ENCODE results near the gene LDLRAD3. TPM values are rescaled to one million over a fixed set of nuclear protein-coding genes. Genes with fewer than 3 reads are reported as not detected.

LDLRAD3 gene
- total and polyA plus RNA-seq, 3 donors from 2014 or later, result 7.1 to 14.6 (median 12.0) TPM

DNA sequence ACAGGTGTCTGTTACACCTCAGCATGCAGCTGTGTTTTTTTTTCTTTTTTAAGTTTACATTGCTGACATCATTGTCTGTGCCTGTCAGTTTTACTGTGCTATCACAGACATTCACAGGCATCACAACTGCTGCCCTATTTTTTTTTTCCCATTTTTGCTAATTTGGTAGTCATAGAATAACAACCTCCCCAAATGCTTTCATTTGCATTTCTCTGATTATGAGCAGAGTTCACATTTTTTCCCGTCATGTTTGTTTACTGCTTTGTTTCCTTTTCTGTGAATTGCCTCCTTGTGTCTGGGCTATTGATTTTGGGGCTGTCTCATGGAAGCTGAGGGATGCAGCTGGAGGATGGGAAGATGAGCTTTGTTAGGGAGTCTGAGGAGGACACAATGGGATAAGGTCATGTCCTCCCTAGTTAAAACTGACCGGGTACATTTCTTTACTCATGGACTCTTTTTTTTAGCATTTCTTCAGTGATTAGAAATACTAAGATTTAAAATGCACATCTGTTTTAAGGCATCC is 155.1 kb downstream of the LDLRAD3 start:
- H3K36me3 ChIP-seq (ENCODE audit: low read depth, missing control alignments), result no peaks in the 10 kb centered on the region
- intact Hi-C loops (cut with DNase I; ENCODE audit: low total_unique reads), result no loop called here
- no peaks in the 10 kb centered on the region for H3K9me3 ChIP-seq
- WGBS, 2 donors, result 80 to 85% methylated on average over 2 of the region's 2 CpGs
- no peak overlapping the region for H3K27ac ChIP-seq
- no peaks in the 10 kb centered on the region for H3K4me1 ChIP-seq
- H3K27me3 ChIP-seq, result no peaks in the 10 kb centered on the region
- no peak overlapping the region for H3K4me3 ChIP-seq
- no peak for TF ChIP-seq POLR2A (IDR thresholded peaks at IDR 0.05)
- TF ChIP-seq, protein P1, sequence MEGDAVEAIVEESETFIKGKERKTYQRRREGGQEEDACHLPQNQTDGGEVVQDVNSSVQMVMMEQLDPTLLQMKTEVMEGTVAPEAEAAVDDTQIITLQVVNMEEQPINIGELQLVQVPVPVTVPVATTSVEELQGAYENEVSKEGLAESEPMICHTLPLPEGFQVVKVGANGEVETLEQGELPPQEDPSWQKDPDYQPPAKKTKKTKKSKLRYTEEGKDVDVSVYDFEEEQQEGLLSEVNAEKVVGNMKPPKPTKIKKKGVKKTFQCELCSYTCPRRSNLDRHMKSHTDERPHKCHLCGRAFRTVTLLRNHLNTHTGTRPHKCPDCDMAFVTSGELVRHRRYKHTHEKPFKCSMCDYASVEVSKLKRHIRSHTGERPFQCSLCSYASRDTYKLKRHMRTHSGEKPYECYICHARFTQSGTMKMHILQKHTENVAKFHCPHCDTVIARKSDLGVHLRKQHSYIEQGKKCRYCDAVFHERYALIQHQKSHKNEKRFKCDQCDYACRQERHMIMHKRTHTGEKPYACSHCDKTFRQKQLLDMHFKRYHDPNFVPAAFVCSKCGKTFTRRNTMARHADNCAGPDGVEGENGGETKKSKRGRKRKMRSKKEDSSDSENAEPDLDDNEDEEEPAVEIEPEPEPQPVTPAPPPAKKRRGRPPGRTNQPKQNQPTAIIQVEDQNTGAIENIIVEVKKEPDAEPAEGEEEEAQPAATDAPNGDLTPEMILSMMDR (IDR thresholded peaks at IDR 0.05), result no peak
- DNase-seq, result no peak

DNA sequence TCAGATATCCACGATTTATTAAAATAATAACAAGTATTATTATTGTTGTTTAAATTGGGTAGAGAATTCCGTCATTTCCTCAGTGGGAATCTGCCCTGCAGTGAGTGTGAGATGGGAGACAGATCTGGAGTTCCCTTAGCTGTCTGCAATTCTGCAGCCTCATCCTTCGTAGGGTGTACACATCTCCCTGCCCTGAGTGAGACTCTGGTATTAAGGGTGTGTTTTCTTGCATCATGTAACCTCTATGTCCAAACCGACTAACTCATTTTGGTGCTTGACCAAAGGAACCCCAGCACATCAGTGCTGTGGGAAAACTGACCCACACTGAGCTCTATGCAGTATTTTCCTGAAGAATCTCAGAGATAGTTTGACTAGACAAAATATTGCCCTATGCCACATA is 157.6 kb downstream of the LDLRAD3 start:
- Histone ChIP-seq H3K27ac (no peak overlapping the region), H3K4me3 (no peak overlapping the region), H3K36me3 (ENCODE audit: low read depth, missing control alignments) (no peaks in the 10 kb centered on the region), H3K27me3 (no peaks in the 10 kb centered on the region), H3K4me1 (peaks cover 7% of the 10 kb centered on the region), H3K9me3 (no peaks in the 10 kb centered on the region)
- DNase-seq, result no peak
- intact Hi-C loops (cut with DNase I; ENCODE audit: low total_unique reads), result no loop called here
- TF ChIP-seq, protein P1 (IDR thresholded peaks at IDR 0.05), result no peak
- no peak for TF ChIP-seq POLR2A (IDR thresholded peaks at IDR 0.05)
- WGBS, 2 donors, result 84 to 98% methylated on average over 4 of the region's 4 CpGs

DNA sequence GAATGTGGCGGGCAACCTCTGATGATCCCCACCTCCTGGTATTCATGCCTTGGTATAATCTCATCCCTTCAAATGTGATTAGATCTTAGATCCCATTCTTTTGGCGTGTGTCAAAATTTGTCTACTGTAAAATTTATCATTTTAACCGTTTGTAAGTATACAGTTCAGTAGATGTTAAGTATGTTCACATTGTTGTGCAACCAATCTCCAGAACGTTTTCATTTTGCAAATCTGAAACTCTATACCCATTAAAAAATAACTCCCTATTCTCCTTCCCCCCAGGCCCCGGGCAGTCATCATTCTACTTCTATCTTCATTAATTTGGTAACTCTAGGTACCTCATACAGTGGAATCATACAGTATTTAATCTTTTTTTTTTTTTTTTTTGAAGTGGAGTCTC is 159.0 kb downstream of the LDLRAD3 start:
- TF ChIP-seq, protein P1 (IDR thresholded peaks at IDR 0.05), result no peak
- no peak for TF ChIP-seq POLR2A (IDR thresholded peaks at IDR 0.05)
- intact Hi-C loops (cut with DNase I; ENCODE audit: low total_unique reads), result no loop called here

DNA sequence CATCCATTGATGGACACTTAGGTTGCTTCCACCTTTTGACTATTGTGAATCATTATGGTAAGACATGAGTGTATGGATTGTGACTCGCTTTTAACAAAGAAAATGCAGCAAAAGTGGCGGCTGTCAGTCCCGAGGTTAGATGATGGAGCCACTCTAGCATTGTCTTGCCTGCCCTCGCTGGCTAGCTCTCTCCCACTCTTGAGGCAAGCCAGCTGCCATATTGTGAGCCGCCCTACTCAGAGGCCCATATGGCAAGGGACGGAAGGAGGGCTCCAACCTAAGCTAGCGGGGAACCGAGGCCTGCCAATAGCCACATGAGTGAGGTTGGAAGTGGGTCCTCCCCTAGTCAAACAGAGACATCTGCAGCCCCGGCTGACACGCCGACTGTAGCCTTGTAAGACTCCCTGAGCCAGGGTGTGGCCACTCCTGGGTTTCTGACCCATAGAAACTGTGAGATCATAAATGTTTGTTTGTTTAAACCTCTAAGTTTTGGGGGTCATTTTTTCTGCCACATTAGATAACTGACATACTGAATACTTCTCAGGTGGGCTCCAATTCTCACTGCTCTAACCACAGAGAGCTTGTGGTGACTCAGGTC is 160.2 kb downstream of the LDLRAD3 start:
- no peak overlapping the region for H3K27ac ChIP-seq

More for the DNA sequence above, 159.0 kb downstream of the LDLRAD3 start:
- no peak for DNase-seq
- WGBS, 2 donors, result 88 to 90% methylated on average over 5 of the region's 5 CpGs
- no peaks in the 10 kb centered on the region for H3K9me3 ChIP-seq
- H3K4me1 ChIP-seq, result peaks cover 7% of the 10 kb centered on the region
- no peak overlapping the region for H3K27ac ChIP-seq
- H3K4me3 ChIP-seq, result no peak overlapping the region
- no peaks in the 10 kb centered on the region for H3K27me3 ChIP-seq
- H3K36me3 ChIP-seq (ENCODE audit: low read depth, missing control alignments), result no peaks in the 10 kb centered on the region

More for the DNA sequence above, 160.2 kb downstream of the LDLRAD3 start:
- peaks cover 7% of the 10 kb centered on the region for H3K4me1 ChIP-seq
- 88 to 98% methylated on average over 11 of the region's 11 CpGs for WGBS, 2 donors
- H3K36me3 ChIP-seq (ENCODE audit: low read depth, missing control alignments), result no peaks in the 10 kb centered on the region
- no peaks in the 10 kb centered on the region for H3K27me3 ChIP-seq
- no peak for DNase-seq
- TF ChIP-seq, protein P1 (IDR thresholded peaks at IDR 0.05), result no peak
- TF ChIP-seq POLR2A (IDR thresholded peaks at IDR 0.05), result no peak
- no peaks in the 10 kb centered on the region for H3K9me3 ChIP-seq
- no peak overlapping the region for H3K4me3 ChIP-seq
- intact Hi-C loops (cut with DNase I; ENCODE audit: low total_unique reads), result no loop called here
